IMR-90 (cell line): Measurements from ENCODE around the gene ARHGEF2. TPM values are rescaled to one million over a fixed set of nuclear protein-coding genes. Genes with fewer than 3 reads are reported as not detected.

Experiments
- CTCF ChIP-seq: conservative IDR thresholded peaks from 2 replicates; pipeline ENCODE4 v1.5.1; 2012; ENCODE audit warnings: mild to moderate bottlenecking, low read depth, low read length, improper control_type of control experiment
- USF2 ChIP-seq: fragments of 150-350 bp; IDR thresholded peaks from 2 replicates; pipeline ENCODE4 v1.6.1; 2017; ENCODE audit warnings: mild to moderate bottlenecking, antibody characterized with exemption, low read length, low read depth
- polyA plus RNA-seq, 3 experiments: library from polyadenylated mRNA; depleted of rRNA; stranded (reverse); fragments of >200 nt; gene quantifications; 2 replicates each; pipeline ENCODE4 v1.2.3, GENCODE V29; 2012; ENCODE audit warnings: low replicate concordance in 1 of 3
- total RNA-seq: library from RNA; depleted of rRNA; stranded (reverse); fragments of >200 nt; gene quantifications from 2 replicates; pipeline ENCODE4 v1.2.3, GENCODE V29; 2012

ARHGEF2 gene
- total and polyA plus RNA-seq, 2 of the 4 experiments (the other 2 are of a cell fraction) = 91.8 to 117 TPM

GRCh38 chr1:155974208-155975115 lies 3.9 kb downstream of the ARHGEF2 start (continued):
- TF ChIP-seq CTCF (no peak), USF2 (no peak)
